Measurements from ENCODE around the gene CDK5RAP1. TPM values are rescaled to one million over a fixed set of nuclear protein-coding genes. Genes with fewer than 3 reads are reported as not detected.
A peak's percentile ranks its signal among the peaks of the same experiment; 100 is the strongest.
"Not testable (repeated sequence)": the region's sequence is repeated elsewhere in the genome, so short reads cannot be mapped to it uniquely, and the experiment has no call there.

Gene CDK5RAP1
- total and polyA plus RNA-seq, 4 donors: 11.3 to 22.1 (median 14.8) TPM

DNA sequence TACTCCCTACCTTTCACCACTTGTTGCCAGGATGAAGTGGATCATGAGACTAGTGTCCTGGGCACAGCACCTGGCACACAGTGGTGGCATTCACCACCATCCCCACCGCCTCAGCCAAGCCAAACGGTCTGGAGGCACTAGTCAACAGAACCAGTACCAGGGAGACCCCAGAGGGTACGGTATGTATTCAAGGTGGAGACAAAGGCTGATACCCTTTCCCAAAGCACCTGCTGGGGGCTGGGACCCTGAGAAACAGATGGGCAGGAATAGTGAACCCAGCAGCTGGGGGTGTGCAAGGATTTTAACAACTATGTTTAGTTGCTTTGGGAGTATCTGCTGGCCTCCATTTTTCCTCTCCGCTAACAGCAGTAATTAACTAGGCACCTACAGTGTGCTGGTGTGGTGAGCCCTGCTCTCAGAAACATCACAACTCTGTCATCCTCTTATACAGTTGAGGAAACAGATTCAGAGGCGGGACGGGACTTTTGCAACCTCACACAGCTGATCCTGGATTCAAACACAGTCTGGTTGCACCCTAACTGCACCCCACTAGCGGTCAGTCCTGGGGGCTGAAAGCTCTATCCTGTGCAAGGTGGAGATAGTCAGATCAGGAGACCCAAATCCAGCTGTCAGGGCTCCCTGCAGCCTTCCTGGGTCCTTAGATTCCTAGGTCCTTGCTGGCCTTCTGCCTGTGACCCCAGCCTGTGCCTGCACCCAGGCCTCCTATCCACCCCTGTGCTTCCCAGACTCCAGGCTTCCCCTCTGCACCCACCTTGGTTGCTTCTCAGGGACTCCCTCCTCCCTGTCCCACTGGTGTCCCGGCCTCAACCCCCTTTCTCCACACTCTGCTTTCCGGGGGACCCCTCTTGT, 41.1 kb upstream of the CDK5RAP1 start:
- DNase-seq (ENCODE audit: low spot score): no peak
- H3K27ac ChIP-seq (ENCODE audit: low read depth in 1 of 2, low read length in 2 of 2): no peak overlapping the region
- no peak overlapping the region for H3K9ac ChIP-seq (ENCODE audit: low read depth in 1 of 2, low read length in 2 of 2)
- H3K9me3 ChIP-seq (ENCODE audit: control insufficient read depth in 4 of 4, low read length in 3 of 4): no peaks in the 10 kb centered on the region
- H3K27me3 ChIP-seq (ENCODE audit: control insufficient read depth in 4 of 4, insufficient read depth in 4 of 4, low read length in 3 of 4): no peaks in the 10 kb centered on the region
- TF ChIP-seq, protein P1, sequence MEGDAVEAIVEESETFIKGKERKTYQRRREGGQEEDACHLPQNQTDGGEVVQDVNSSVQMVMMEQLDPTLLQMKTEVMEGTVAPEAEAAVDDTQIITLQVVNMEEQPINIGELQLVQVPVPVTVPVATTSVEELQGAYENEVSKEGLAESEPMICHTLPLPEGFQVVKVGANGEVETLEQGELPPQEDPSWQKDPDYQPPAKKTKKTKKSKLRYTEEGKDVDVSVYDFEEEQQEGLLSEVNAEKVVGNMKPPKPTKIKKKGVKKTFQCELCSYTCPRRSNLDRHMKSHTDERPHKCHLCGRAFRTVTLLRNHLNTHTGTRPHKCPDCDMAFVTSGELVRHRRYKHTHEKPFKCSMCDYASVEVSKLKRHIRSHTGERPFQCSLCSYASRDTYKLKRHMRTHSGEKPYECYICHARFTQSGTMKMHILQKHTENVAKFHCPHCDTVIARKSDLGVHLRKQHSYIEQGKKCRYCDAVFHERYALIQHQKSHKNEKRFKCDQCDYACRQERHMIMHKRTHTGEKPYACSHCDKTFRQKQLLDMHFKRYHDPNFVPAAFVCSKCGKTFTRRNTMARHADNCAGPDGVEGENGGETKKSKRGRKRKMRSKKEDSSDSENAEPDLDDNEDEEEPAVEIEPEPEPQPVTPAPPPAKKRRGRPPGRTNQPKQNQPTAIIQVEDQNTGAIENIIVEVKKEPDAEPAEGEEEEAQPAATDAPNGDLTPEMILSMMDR (IDR thresholded peaks at IDR 0.05; ENCODE audit: low read depth, low read length, missing input control): no peak
- H3K36me3 ChIP-seq (ENCODE audit: control insufficient read depth in 4 of 4, insufficient read depth in 3 of 4, low read depth in 1 of 4, low read length in 3 of 4): no peaks in the 10 kb centered on the region
- peaks cover 5 to 31% (median 21%) of the 10 kb centered on the region in 4 donors for H3K4me1 ChIP-seq (ENCODE audit: control insufficient read depth in 4 of 4, insufficient read depth in 4 of 4, low read length in 3 of 4)
- 78% methylated on average over 9 of the region's 9 CpGs for WGBS
- peak overlapping the region in 2 of 3 donors; percentile 44 to 81 for H3K4me3 ChIP-seq (ENCODE audit: low read depth in 1 of 3, low read length in 3 of 3)

DNA sequence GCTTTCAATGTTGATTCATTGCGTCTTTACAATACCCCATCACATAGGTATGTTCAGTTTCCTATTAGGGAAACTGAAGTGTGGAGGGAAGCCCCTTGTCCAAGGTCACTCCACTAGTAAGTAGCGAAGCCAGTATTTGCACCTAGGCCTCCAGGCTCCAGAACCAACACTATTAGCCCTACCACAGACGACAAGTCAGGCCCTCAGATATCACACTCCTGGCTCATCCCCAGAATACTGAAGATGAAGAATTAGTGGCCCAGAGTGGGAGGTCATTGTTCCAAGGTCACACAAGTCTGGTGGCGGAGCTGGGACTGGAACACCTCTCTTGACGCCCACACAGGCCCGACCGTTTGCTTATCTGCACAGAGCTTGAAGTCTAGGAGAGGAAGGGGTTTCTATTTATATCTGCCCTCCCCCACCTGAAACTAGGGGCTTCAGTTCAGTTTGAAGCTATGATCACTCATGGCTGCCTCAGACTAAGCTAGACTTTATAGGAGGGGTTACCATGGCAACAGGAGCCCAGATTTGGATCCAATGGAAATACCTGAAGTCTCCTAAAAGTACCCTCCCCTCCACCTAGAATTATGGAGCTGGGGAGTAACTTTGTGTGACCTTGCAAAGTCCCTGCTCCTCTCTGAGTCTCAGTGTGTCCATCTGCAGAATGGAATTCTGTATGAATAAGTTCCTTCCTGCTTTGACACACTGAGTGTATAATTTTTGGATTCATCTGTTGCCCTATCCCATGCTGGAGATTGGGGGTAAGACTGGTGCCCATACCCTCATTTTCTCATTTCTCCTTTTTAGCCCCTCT, 40.0 kb upstream of the CDK5RAP1 start:
- no peak for TF ChIP-seq NR2F2 (IDR thresholded peaks at IDR 0.05)
- peak in 1 of 2 donors; percentile 1 for TF ChIP-seq HNF4A (conservative IDR thresholded peaks at IDR 0.05)

DNA sequence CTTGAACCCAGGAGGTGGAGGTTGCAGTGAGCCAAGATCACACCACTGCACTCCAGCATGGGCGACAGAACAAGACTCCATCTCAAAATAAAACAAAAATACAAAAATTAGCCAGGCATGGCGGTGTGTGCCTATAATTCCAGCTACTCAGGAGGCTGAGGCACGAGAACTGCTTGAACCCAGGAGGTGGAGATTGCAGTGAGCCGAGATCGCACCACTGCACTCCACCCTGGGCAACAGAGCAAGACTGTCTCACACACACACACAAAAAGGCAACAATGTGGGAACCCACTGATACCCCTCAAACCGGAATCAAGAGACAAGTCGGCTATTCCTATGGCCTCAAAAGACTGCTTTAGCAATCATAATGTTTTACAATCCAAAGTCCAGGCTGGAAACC, 39.2 kb upstream of the CDK5RAP1 start:
- not testable (repeated sequence) for DNase-seq (ENCODE audit: low spot score); H3K36me3 ChIP-seq (ENCODE audit: control insufficient read depth in 4 of 4, insufficient read depth in 3 of 4, low read depth in 1 of 4, low read length in 3 of 4); H3K27ac ChIP-seq (ENCODE audit: low read depth in 1 of 2, low read length in 2 of 2); H3K9ac ChIP-seq (ENCODE audit: low read depth in 1 of 2, low read length in 2 of 2); H3K27me3 ChIP-seq (ENCODE audit: control insufficient read depth in 4 of 4, insufficient read depth in 4 of 4, low read length in 3 of 4); H3K4me3 ChIP-seq (ENCODE audit: low read depth in 1 of 3, low read length in 3 of 3); H3K9me3 ChIP-seq (ENCODE audit: control insufficient read depth in 4 of 4, low read length in 3 of 4)
- WGBS: 79% methylated on average over 7 of the region's 7 CpGs
- peaks cover 5 to 31% (median 21%) of the 10 kb centered on the region in 4 donors for H3K4me1 ChIP-seq (ENCODE audit: control insufficient read depth in 4 of 4, insufficient read depth in 4 of 4, low read length in 3 of 4)
- peak; percentile 40 to 58 for TF ChIP-seq HNF4A (conservative IDR thresholded peaks at IDR 0.05)

More for the DNA sequence above, 40.0 kb upstream of the CDK5RAP1 start:
- Histone ChIP-seq H3K27me3 (ENCODE audit: control insufficient read depth in 4 of 4, insufficient read depth in 4 of 4, low read length in 3 of 4) (no peaks in the 10 kb centered on the region), H3K27ac (ENCODE audit: low read depth in 1 of 2, low read length in 2 of 2) (no peak overlapping the region), H3K4me1 (ENCODE audit: control insufficient read depth in 4 of 4, insufficient read depth in 4 of 4, low read length in 3 of 4) (peaks cover 5 to 31% (median 21%) of the 10 kb centered on the region in 4 donors), H3K4me3 (ENCODE audit: low read depth in 1 of 3, low read length in 3 of 3) (no peak overlapping the region), H3K36me3 (ENCODE audit: control insufficient read depth in 4 of 4, insufficient read depth in 3 of 4, low read depth in 1 of 4, low read length in 3 of 4) (no peaks in the 10 kb centered on the region), H3K9ac (ENCODE audit: low read depth in 1 of 2, low read length in 2 of 2) (no peak overlapping the region), H3K9me3 (ENCODE audit: control insufficient read depth in 4 of 4, low read length in 3 of 4) (no peaks in the 10 kb centered on the region)
- DNase-seq (ENCODE audit: low spot score): no peak
- WGBS: 71% methylated on average over 7 of the region's 7 CpGs

DNA sequence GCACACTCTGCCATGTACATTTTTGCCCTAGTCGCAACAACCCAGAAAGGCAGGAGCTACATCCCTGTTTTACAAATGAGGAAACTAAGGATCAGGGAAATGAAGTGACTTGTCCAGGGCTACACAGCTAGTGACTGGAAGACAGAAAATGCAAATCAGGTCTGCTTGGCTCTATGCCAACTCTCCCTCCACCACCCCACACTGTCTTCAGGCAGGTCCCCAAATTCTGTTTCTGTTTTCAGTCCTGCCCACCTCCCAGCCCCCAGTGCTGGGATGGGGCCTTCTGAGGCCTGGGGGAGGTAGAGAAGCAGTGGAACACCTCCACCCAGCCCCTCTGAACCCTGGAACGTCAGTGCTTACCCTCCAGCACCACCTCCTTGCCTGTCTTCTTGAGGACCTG, 37.2 kb upstream of the CDK5RAP1 start:
- H3K27ac ChIP-seq (ENCODE audit: low read depth in 1 of 2, low read length in 2 of 2): no peak overlapping the region
- TF ChIP-seq HNF4A (conservative IDR thresholded peaks at IDR 0.05): no peak
- no peak for TF ChIP-seq SP1 (IDR thresholded peaks at IDR 0.05)
- TF ChIP-seq JUND (IDR thresholded peaks at IDR 0.05): no peak
- TF ChIP-seq GABPA (IDR thresholded peaks at IDR 0.05 in 1 of 2, conservative IDR thresholded peaks at IDR 0.05 in 1 of 2): no peak
- TF ChIP-seq RAD21 (IDR thresholded peaks at IDR 0.05): no peak
- no peak for TF ChIP-seq EGR1 (IDR thresholded peaks at IDR 0.05; ENCODE audit: low read depth in 2 of 2)
- no peak for TF ChIP-seq YY1 (IDR thresholded peaks at IDR 0.05)
- TF ChIP-seq, protein P2, sequence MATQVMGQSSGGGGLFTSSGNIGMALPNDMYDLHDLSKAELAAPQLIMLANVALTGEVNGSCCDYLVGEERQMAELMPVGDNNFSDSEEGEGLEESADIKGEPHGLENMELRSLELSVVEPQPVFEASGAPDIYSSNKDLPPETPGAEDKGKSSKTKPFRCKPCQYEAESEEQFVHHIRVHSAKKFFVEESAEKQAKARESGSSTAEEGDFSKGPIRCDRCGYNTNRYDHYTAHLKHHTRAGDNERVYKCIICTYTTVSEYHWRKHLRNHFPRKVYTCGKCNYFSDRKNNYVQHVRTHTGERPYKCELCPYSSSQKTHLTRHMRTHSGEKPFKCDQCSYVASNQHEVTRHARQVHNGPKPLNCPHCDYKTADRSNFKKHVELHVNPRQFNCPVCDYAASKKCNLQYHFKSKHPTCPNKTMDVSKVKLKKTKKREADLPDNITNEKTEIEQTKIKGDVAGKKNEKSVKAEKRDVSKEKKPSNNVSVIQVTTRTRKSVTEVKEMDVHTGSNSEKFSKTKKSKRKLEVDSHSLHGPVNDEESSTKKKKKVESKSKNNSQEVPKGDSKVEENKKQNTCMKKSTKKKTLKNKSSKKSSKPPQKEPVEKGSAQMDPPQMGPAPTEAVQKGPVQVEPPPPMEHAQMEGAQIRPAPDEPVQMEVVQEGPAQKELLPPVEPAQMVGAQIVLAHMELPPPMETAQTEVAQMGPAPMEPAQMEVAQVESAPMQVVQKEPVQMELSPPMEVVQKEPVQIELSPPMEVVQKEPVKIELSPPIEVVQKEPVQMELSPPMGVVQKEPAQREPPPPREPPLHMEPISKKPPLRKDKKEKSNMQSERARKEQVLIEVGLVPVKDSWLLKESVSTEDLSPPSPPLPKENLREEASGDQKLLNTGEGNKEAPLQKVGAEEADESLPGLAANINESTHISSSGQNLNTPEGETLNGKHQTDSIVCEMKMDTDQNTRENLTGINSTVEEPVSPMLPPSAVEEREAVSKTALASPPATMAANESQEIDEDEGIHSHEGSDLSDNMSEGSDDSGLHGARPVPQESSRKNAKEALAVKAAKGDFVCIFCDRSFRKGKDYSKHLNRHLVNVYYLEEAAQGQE (IDR thresholded peaks at IDR 0.05): no peak
- no peak for TF ChIP-seq FOXA2 (IDR thresholded peaks at IDR 0.05)
- no peak for TF ChIP-seq TAF1 (conservative IDR thresholded peaks at IDR 0.05)
- TF ChIP-seq, protein P3, sequence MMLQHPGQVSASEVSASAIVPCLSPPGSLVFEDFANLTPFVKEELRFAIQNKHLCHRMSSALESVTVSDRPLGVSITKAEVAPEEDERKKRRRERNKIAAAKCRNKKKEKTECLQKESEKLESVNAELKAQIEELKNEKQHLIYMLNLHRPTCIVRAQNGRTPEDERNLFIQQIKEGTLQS (IDR thresholded peaks at IDR 0.05): no peak
- WGBS: 93% methylated on average over 2 of the region's 2 CpGs

More for the DNA sequence above, 37.2 kb upstream of the CDK5RAP1 start:
- Histone ChIP-seq H3K27me3 (ENCODE audit: control insufficient read depth in 4 of 4, insufficient read depth in 4 of 4, low read length in 3 of 4) (no peaks in the 10 kb centered on the region), H3K9ac (ENCODE audit: low read depth in 1 of 2, low read length in 2 of 2) (no peak overlapping the region), H3K36me3 (ENCODE audit: control insufficient read depth in 4 of 4, insufficient read depth in 3 of 4, low read depth in 1 of 4, low read length in 3 of 4) (peaks cover 0 to 5% (median 0%) of the 10 kb centered on the region in 4 donors), H3K9me3 (ENCODE audit: control insufficient read depth in 4 of 4, low read length in 3 of 4) (no peaks in the 10 kb centered on the region), H3K4me1 (ENCODE audit: control insufficient read depth in 4 of 4, insufficient read depth in 4 of 4, low read length in 3 of 4) (peaks cover 1 to 23% (median 18%) of the 10 kb centered on the region in 4 donors), H3K4me3 (ENCODE audit: low read depth in 1 of 3, low read length in 3 of 3) (no peak overlapping the region)
- DNase-seq (ENCODE audit: low spot score): no peak

Measured in liver (tissue), 9 donors.